ENCODE data around the gene GSK3A. TPM values are rescaled to one million over a fixed set of nuclear protein-coding genes. Genes with fewer than 3 reads are reported as not detected.

The GSK3A gene
- total and polyA plus RNA-seq, 2 experiments from 2014 or later = 17.7 to 40.7 TPM

- no peak for TF ChIP-seq ZNF462 (CRISPR knock-in tag; IDR thresholded peaks at IDR 0.05)
Measured at GRCh38 chr19:42188665-42189064, 53.7 kb downstream of the GSK3A start (continued).

GRCh38 chr19:42185277-42185676 is 57.1 kb downstream of the GSK3A start:
- no peak overlapping the region for H3K4me3 ChIP-seq
- TF ChIP-seq POLR2AphosphoS5 (IDR thresholded peaks at IDR 0.05; ENCODE audit: low read depth) (no peak), CTCF (conservative IDR thresholded peaks at IDR 0.05; ENCODE audit: low read depth in 2 of 2) (no peak), NANOG (IDR thresholded peaks at IDR 0.05; ENCODE audit: borderline replicate concordance) (no peak)
- H3K9me2 ChIP-seq (ENCODE audit: insufficient read depth) = no peaks in the 10 kb centered on the region
- DNase-seq (ENCODE audit: low spot score) (no peak), ATAC-seq (no peak)
- Mint-ChIP-seq H3K4me1 (peaks cover 19% of the 10 kb centered on the region), H3K36me3 (ENCODE audit: low read depth) (no peaks in the 10 kb centered on the region; the same call in 2 of the 3 replicates), H3K4me3 (no peak overlapping the region; the same call in 2 of the 3 replicates), H3K27me3 (ENCODE audit: insufficient read depth, low read depth, poor library complexity) (peaks cover under 1% of the 10 kb centered on the region), H3K9me3 (no peaks in the 10 kb centered on the region), H3K27ac (no peak overlapping the region)
- 0 out of 2 replicates have a peak, but pooled peaks cover 2% of the 10 kb centered on the region for H3F3A ChIP-seq (replicated peaks; ENCODE audit: low read depth)
- no peaks in the 10 kb centered on the region for H3K4me1 ChIP-seq (ENCODE audit: insufficient read depth)
- peaks cover 20% of the 10 kb centered on the region for H3K27me3 ChIP-seq (ENCODE audit: insufficient read depth)
- H3K79me2 ChIP-seq (replicated peaks; ENCODE audit: insufficient read depth) = no peaks in the 10 kb centered on the region
- H2AFZ ChIP-seq = no peak overlapping the region
- no peaks in the 10 kb centered on the region; the same call in 1 of the 2 replicates for H4K20me1 ChIP-seq (replicated peaks; ENCODE audit: insufficient read depth)
- no peak overlapping the region for H3K27ac ChIP-seq (ENCODE audit: low read depth)
- no peaks in the 10 kb centered on the region for H3K36me3 ChIP-seq (ENCODE audit: insufficient read depth)
- H3K4me2 ChIP-seq = no peak overlapping the region
